ENCODE data around the gene PAPPA2.

DNA sequence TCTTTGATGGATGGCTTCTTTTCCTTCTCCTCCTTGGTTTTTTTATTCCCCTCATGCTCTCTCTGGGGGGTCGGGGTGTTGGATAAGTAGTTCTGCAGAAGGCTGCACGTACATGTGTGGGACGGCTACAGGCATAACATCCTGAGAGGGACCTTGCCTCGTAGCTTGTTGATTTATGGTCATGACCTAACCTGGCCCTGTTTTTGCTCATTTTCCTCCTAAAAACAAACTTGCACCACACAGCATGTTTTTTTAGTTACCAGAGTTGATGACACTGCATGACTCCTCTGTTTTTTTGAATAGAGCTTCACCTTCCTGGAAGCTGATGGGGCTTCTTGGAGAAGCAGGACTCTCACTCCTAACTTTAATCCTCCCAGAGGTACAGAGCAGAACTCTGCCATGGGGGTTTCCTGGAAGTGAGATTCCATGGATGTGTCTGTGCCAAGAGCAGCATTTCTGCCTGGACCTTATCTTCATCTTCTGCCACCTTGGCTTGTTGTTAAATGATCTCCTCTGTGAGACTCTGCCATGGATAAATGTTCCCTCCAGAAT lies 114.7 kb downstream of the PAPPA2 start:
- TF ChIP-seq, protein P1, sequence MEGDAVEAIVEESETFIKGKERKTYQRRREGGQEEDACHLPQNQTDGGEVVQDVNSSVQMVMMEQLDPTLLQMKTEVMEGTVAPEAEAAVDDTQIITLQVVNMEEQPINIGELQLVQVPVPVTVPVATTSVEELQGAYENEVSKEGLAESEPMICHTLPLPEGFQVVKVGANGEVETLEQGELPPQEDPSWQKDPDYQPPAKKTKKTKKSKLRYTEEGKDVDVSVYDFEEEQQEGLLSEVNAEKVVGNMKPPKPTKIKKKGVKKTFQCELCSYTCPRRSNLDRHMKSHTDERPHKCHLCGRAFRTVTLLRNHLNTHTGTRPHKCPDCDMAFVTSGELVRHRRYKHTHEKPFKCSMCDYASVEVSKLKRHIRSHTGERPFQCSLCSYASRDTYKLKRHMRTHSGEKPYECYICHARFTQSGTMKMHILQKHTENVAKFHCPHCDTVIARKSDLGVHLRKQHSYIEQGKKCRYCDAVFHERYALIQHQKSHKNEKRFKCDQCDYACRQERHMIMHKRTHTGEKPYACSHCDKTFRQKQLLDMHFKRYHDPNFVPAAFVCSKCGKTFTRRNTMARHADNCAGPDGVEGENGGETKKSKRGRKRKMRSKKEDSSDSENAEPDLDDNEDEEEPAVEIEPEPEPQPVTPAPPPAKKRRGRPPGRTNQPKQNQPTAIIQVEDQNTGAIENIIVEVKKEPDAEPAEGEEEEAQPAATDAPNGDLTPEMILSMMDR (IDR thresholded peaks at IDR 0.05), result no peak
- TF ChIP-seq POLR2AphosphoS5 (IDR thresholded peaks at IDR 0.05; ENCODE audit: low read depth, low read length) (no peak), SIN3A (IDR thresholded peaks at IDR 0.05; ENCODE audit: borderline replicate concordance, insufficient read depth, low read depth, low read length) (no peak), TCF7L2 (IDR thresholded peaks at IDR 0.05; ENCODE audit: low read depth, low read length) (no peak)
- TF ChIP-seq, protein P2, sequence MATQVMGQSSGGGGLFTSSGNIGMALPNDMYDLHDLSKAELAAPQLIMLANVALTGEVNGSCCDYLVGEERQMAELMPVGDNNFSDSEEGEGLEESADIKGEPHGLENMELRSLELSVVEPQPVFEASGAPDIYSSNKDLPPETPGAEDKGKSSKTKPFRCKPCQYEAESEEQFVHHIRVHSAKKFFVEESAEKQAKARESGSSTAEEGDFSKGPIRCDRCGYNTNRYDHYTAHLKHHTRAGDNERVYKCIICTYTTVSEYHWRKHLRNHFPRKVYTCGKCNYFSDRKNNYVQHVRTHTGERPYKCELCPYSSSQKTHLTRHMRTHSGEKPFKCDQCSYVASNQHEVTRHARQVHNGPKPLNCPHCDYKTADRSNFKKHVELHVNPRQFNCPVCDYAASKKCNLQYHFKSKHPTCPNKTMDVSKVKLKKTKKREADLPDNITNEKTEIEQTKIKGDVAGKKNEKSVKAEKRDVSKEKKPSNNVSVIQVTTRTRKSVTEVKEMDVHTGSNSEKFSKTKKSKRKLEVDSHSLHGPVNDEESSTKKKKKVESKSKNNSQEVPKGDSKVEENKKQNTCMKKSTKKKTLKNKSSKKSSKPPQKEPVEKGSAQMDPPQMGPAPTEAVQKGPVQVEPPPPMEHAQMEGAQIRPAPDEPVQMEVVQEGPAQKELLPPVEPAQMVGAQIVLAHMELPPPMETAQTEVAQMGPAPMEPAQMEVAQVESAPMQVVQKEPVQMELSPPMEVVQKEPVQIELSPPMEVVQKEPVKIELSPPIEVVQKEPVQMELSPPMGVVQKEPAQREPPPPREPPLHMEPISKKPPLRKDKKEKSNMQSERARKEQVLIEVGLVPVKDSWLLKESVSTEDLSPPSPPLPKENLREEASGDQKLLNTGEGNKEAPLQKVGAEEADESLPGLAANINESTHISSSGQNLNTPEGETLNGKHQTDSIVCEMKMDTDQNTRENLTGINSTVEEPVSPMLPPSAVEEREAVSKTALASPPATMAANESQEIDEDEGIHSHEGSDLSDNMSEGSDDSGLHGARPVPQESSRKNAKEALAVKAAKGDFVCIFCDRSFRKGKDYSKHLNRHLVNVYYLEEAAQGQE (IDR thresholded peaks at IDR 0.05; ENCODE audit: insufficient read depth in 1 of 2, low read depth in 2 of 2, low read length in 1 of 2), result no peak
